Gastroesophageal sphincter (tissue), 4 donors: ENCODE results near the gene UGT3A2. TPM values are rescaled to one million over a fixed set of nuclear protein-coding genes. Genes with fewer than 3 reads are reported as not detected.

ENCODE experiments used
- ATAC-seq: fragments of 150-250 bp; one replicate; pipeline ENCODE4 v1.9.1; 2016; ENCODE audit warnings: mild to moderate bottlenecking, moderate library complexity
- H3K27ac ChIP-seq, 4 donors: fragments of 200-600 bp; sonication (generic) in 3 of 4; 1 replicate in 3 of 4; 2 replicates in 1 of 4; pipeline ENCODE4 v1.5.1; 2016 to 2019
- H3K27me3 ChIP-seq: fragments of 200-600 bp; sonication (generic); one replicate; pipeline ENCODE4 v1.5.1; 2019
- H3K36me3 ChIP-seq, 2 donors: fragments of 200-600 bp; sonication (generic); one replicate each; pipeline ENCODE4 v1.5.1; 2019; ENCODE audit warnings: control low read depth in 1 of 2
- H3K4me1 ChIP-seq, 3 donors: fragments of 200-600 bp; sonication (generic); 1 replicate in 2 of 3; 2 replicates in 1 of 3; pipeline ENCODE4 v1.5.1; 2016 to 2019; ENCODE audit warnings: control low read depth in 2 of 3
- H3K4me3 ChIP-seq, 2 donors: fragments of 200-600 bp; sonication (generic); one replicate each; pipeline ENCODE4 v1.5.1; 2019; ENCODE audit warnings: mild to moderate bottlenecking in 1 of 2, moderate library complexity in 1 of 2
- H3K9me3 ChIP-seq, 3 donors: fragments of 200-600 bp; sonication (generic); one replicate each; pipeline ENCODE4 v1.5.1; 2017 to 2019; ENCODE audit warnings: control low read depth in 2 of 3
- CTCF ChIP-seq, 4 experiments: fragments of 200-600 bp in 2 of 4; fragments of 450-650 bp in 2 of 4; sonication (generic) in 1 of 4; IDR thresholded peaks; one replicate each; pipeline ENCODE4 v1.5.1; 2017 to 2019; ENCODE audit warnings: antibody characterized with exemption in 4 of 4, mild to moderate bottlenecking in 2 of 4, moderate library complexity in 2 of 4
- EP300 ChIP-seq: sonication (generic); formaldehyde crosslinking; IDR thresholded peaks from one replicate; pipeline ENCODE4 v1.6.1; 2017; ENCODE audit warnings: antibody characterized with exemption, mild to moderate bottlenecking
- POLR2A ChIP-seq, 2 donors: fragments of 450-650 bp; IDR thresholded peaks; one replicate each; pipeline ENCODE4 v1.6.1; 2017; ENCODE audit warnings: antibody characterized with exemption in 2 of 2, mild to moderate bottlenecking in 2 of 2, moderate library complexity in 1 of 2
- POLR2AphosphoS5 ChIP-seq: sonication (generic); formaldehyde crosslinking; IDR thresholded peaks from one replicate; pipeline ENCODE4 v1.6.1; 2017; ENCODE audit warnings: antibody characterized with exemption
- WGBS, 2 donors: methylation state at CpG; one replicate each; pipeline ENCODE4 v1.1.5; 2018; ENCODE audit warnings: low coverage in 1 of 2; 5-methylcytosine and 5-hydroxymethylcytosine counted together
- total RNA-seq, 4 donors: library from RNA; depleted of rRNA; stranded (reverse); fragments of >200 nt; gene quantifications; one replicate each; pipeline ENCODE4 v1.1.0, GENCODE V29; 2016

UGT3A2 gene
- total RNA-seq, 4 donors from 2014 or later = not detected

GRCh38 chr5:36009698-36010097, 57.0 kb downstream of the UGT3A2 start:
- Histone ChIP-seq H3K27ac (no peak overlapping the region), H3K9me3 (peaks cover 0 to 22% (median 0%) of the 10 kb centered on the region in 3 donors), H3K27me3 (no peaks in the 10 kb centered on the region), H3K36me3 (no peaks in the 10 kb centered on the region), H3K4me3 (no peak overlapping the region), H3K4me1 (no peaks in the 10 kb centered on the region)
- WGBS, 2 donors = 42 to 80% methylated on average over 1 of the region's 1 CpG
- TF ChIP-seq CTCF (IDR thresholded peaks at IDR 0.05) (no peak), EP300 (no peak), POLR2AphosphoS5 (no peak), POLR2A (IDR thresholded peaks at IDR 0.05) (no peak)
- no peak for ATAC-seq

GRCh38 chr5:36007366-36007765, 59.3 kb downstream of the UGT3A2 start:
- H3K9me3 ChIP-seq = peaks cover 0 to 6% (median 0%) of the 10 kb centered on the region in 3 donors
- TF ChIP-seq EP300 (no peak), CTCF (IDR thresholded peaks at IDR 0.05) (no peak), POLR2AphosphoS5 (no peak), POLR2A (IDR thresholded peaks at IDR 0.05) (no peak)
- ATAC-seq = no peak
- no peak overlapping the region for H3K4me3 ChIP-seq
- no peaks in the 10 kb centered on the region for H3K36me3 ChIP-seq
- no peaks in the 10 kb centered on the region for H3K4me1 ChIP-seq
- no peaks in the 10 kb centered on the region for H3K27me3 ChIP-seq
- H3K27ac ChIP-seq = no peak overlapping the region

GRCh38 chr5:36006163-36006562, 60.5 kb downstream of the UGT3A2 start:
- Histone ChIP-seq H3K4me3 (no peak overlapping the region), H3K27ac (no peak overlapping the region), H3K9me3 (peaks cover 0 to 6% (median 0%) of the 10 kb centered on the region in 3 donors), H3K27me3 (no peaks in the 10 kb centered on the region), H3K36me3 (no peaks in the 10 kb centered on the region), H3K4me1 (no peaks in the 10 kb centered on the region)
- WGBS, 2 donors = 80 to 83% methylated on average over 1 of the region's 1 CpG
- TF ChIP-seq CTCF (IDR thresholded peaks at IDR 0.05) (no peak), EP300 (no peak), POLR2A (IDR thresholded peaks at IDR 0.05) (no peak), POLR2AphosphoS5 (no peak)
- no peak for ATAC-seq

GRCh38 chr5:36001032-36001431, 65.7 kb downstream of the UGT3A2 start:
- Histone ChIP-seq H3K27me3 (no peaks in the 10 kb centered on the region), H3K4me3 (no peak overlapping the region), H3K9me3 (no peaks in the 10 kb centered on the region), H3K36me3 (no peaks in the 10 kb centered on the region), H3K27ac (no peak overlapping the region), H3K4me1 (no peaks in the 10 kb centered on the region)
- no peak for TF ChIP-seq POLR2A (IDR thresholded peaks at IDR 0.05)
- no peak for TF ChIP-seq EP300
- TF ChIP-seq POLR2AphosphoS5 = no peak
- TF ChIP-seq CTCF (IDR thresholded peaks at IDR 0.05) = no peak
- WGBS, 2 donors = 80 to 94% methylated on average over 2 to 3 of the region's 3 CpGs
- no peak for ATAC-seq

- no peak for TF ChIP-seq CTCF (IDR thresholded peaks at IDR 0.05)
- no peak for TF ChIP-seq POLR2A (IDR thresholded peaks at IDR 0.05)
- TF ChIP-seq EP300 = no peak
- TF ChIP-seq POLR2AphosphoS5 = no peak
- Histone ChIP-seq H3K4me3 (no peak overlapping the region), H3K9me3 (no peaks in the 10 kb centered on the region), H3K36me3 (no peaks in the 10 kb centered on the region), H3K27me3 (no peaks in the 10 kb centered on the region), H3K4me1 (no peaks in the 10 kb centered on the region), H3K27ac (no peak overlapping the region)
- 29 to 46% methylated on average over 1 of the region's 1 CpG for WGBS, 2 donors
- ATAC-seq = no peak
These were observed 67.1 kb downstream of the UGT3A2 start for GRCh38 chr5:35999547-35999946.
